Activated CD4-positive, alpha-beta memory T cell treated with anti-CD3 and anti-CD28 coated beads for 36 hours (primary cell): Measurements from ENCODE around the gene CDC16. TPM values are rescaled to one million over a fixed set of nuclear protein-coding genes. Genes with fewer than 3 reads are reported as not detected.
"Not testable (repeated sequence)": the region's sequence is repeated elsewhere in the genome, so short reads cannot be mapped to it uniquely, and the experiment has no call there.

Source experiments
- CTCF ChIA-PET: fragments of 350-600 bp; sonication (Branson Sonifier 250); formaldehyde crosslinking; loops from one replicate; lab custom pipeline; 2021; ENCODE audit warnings: antibody characterized with exemption, inconsistent platforms; lab: Charles Lee
- POLR2A ChIA-PET: fragments of 350-600 bp; sonication (Branson Sonifier 250); formaldehyde crosslinking; loops from one replicate; lab custom pipeline; 2021; ENCODE audit warnings: antibody characterized with exemption; lab: Charles Lee
- DNase-seq: peaks from one replicate; pipeline ENCODE4 v3.0.0-alpha.2; 2020
- H3K27ac Mint-ChIP-seq: one replicate; pipeline ENCODE4 v1.8.0; 2021; ENCODE audit warnings: mixed read lengths
- H3K27me3 Mint-ChIP-seq: one replicate; pipeline ENCODE4 v1.8.0; 2021; ENCODE audit warnings: mixed read lengths
- H3K36me3 Mint-ChIP-seq: one replicate; pipeline ENCODE4 v1.8.0; 2021; ENCODE audit warnings: mixed read lengths
- H3K4me1 Mint-ChIP-seq: one replicate; pipeline ENCODE4 v1.8.0; 2021; ENCODE audit warnings: low read depth, mixed read lengths
- H3K4me3 Mint-ChIP-seq: one replicate; pipeline ENCODE4 v1.8.0; 2021; ENCODE audit warnings: mild to moderate bottlenecking, mixed read lengths
- H3K9me3 Mint-ChIP-seq: one replicate; pipeline ENCODE4 v1.8.0; 2021; ENCODE audit warnings: mixed read lengths
- intact Hi-C: fragments of 100-400 bp; cut with micrococcal nuclease; formaldehyde crosslinking; loops from one replicate; pipeline ENCODE4 v1.15.1; 2023
- total RNA-seq, 2 experiments: library from RNA; stranded (reverse); gene quantifications; one replicate each; pipeline ENCODE4 v1.2.3, GENCODE V29; 2021

The CDC16 gene
- total RNA-seq, 2 experiments from 2014 or later = 63.1 to 69.8 TPM

DNA sequence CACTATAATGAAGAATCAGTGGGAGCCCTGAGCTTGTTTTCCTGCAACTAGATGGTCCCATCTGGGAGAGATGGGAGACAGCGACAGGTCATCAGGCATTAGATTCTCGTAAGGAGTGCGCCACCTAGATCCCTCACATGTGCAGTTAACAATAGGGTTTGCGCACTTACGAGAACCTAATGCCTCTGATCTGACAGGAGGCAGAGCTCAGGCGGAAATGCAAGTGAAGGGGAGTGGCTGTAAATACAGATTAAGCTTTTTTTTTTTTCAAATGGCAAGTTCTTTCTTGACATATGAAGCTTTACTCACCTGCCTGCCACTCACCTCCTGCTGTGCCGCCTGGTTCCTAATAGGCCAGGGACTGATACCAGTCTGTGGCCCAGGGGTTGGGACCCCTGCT is 14.4 kb downstream of the CDC16 start:
- POLR2A ChIA-PET = no interaction called here
- H3K9me3 Mint-ChIP-seq = no peaks in the 10 kb centered on the region
- peaks cover 56% of the 10 kb centered on the region for H3K36me3 Mint-ChIP-seq
- intact Hi-C loops = no loop called here
- no peak overlapping the region for H3K4me3 Mint-ChIP-seq
- no peak for DNase-seq
- peaks cover under 1% of the 10 kb centered on the region for H3K4me1 Mint-ChIP-seq
- H3K27ac Mint-ChIP-seq = no peak overlapping the region
- CTCF ChIA-PET = no interaction called here
- no peaks in the 10 kb centered on the region for H3K27me3 Mint-ChIP-seq

DNA sequence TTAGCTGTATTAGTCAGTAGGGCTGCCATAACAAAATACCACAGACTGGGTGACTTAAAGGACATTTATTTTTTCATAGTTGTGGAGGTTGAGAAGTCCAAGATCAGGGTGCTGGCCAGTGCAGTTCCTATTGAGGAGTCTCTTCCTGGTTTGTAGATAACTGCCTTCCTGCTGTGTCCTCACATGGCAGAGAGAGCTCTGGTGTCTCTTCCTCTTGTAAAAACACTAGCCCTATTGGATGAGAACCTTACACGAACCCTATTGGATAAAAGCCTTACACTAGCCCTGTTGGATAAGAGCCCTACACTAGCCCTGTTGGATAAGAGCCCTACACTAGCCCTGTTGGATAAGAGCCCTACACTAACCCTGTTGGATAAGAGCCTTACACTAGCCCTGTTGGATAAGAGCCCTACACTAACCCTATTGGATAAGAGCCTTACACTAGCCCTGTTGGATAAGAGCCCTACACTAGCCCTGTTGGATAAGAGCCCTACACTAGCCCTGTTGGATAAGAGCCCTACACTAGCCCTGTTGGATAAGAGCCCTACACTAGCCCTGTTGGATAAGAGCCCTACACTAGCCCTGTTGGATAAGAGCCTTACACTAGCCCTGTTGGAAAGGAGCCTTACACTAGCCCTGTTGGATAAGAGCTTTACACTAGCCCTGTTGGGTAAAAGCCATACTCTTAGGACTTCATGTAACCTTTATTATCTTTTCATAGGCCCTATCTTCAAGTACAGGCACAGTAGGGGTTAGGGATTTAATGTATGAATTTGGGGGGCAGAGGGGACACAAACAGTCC is 17.1 kb downstream of the CDC16 start:
- DNase-seq, CTCF ChIA-PET, H3K9me3 Mint-ChIP-seq, H3K27me3 Mint-ChIP-seq, intact Hi-C loops, H3K4me1 Mint-ChIP-seq, H3K27ac Mint-ChIP-seq, H3K4me3 Mint-ChIP-seq, POLR2A ChIA-PET: not testable (repeated sequence)
- H3K36me3 Mint-ChIP-seq = peaks cover 51% of the 10 kb centered on the region

DNA sequence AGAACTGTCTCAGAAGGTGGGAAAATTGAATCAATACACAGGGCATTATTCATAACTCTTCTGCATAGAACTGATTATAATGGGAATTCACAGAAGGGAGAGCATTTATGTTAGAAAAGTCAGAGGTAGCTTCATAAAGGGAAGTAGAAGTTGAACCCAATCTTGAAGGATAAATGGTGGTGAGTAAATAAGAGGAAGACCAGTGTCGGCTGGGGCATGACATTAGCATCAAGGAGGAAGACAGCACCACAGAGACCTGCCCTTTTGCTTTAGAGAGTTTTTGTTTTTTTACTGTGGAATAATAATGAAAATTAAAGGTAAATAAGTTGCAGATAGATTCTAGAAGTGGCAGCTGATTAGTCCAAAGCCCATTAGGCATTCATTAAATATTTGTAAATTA is 21.9 kb downstream of the CDC16 start:
- Mint-ChIP-seq H3K4me3 (no peak overlapping the region), H3K36me3 (peaks cover 49% of the 10 kb centered on the region), H3K27me3 (no peaks in the 10 kb centered on the region), H3K27ac (no peak overlapping the region), H3K4me1 (peaks cover 8% of the 10 kb centered on the region), H3K9me3 (no peaks in the 10 kb centered on the region)
- intact Hi-C loops = no loop called here
- ChIA-PET CTCF (no interaction called here), POLR2A (no interaction called here)
- DNase-seq = no peak

DNA sequence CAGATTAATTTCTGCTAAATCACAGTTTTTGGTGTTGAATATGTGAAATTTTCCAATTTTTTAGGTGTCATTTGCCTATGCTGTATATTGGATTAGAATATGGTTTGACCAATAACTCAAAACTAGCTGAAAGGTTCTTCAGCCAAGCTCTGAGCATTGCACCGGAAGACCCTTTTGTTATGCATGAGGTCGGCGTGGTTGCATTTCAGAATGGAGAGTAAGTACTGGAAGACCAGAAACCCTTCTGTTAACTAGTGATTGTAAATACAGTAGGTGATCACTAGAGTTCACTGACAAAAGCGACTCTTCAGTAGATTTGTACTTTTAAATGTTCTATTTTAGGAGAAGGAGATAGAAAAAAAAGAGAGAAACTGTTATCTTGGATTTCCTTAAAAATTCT is 22.3 kb downstream of the CDC16 start:
- Mint-ChIP-seq H3K4me1 (peaks cover 10% of the 10 kb centered on the region), H3K27ac (no peak overlapping the region), H3K9me3 (no peaks in the 10 kb centered on the region), H3K27me3 (no peaks in the 10 kb centered on the region), H3K36me3 (peaks cover 49% of the 10 kb centered on the region), H3K4me3 (no peak overlapping the region)
- intact Hi-C loops = no loop called here
- CTCF ChIA-PET = no interaction called here
- no peak for DNase-seq
- POLR2A ChIA-PET = no interaction called here

DNA sequence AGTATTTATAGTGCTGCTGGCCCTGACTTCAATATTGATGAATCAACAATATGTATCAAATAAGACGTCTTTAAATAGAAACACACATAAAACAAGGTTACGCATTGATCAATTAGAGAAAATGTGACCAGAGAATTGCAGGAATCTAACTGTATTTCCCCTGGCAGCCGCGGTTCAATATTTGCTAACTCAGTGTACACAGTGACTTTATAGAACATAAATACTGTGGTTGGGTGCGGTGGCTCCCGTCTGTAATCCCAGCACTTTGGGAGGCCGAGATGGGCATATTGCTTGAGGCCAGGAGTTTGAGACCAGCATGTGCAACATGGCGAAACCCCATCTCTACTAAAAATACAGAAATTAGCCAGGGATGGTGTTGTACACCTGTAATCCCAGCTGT is 23.9 kb downstream of the CDC16 start:
- Mint-ChIP-seq H3K27me3 (no peaks in the 10 kb centered on the region), H3K4me1 (peaks cover 21% of the 10 kb centered on the region), H3K36me3 (peaks cover 56% of the 10 kb centered on the region), H3K9me3 (no peaks in the 10 kb centered on the region), H3K4me3 (no peak overlapping the region), H3K27ac (no peak overlapping the region)
- POLR2A ChIA-PET = interaction anchor here (0.5 kb wide), 1 partner anchor 26 kb away, joined by 4 read pairs; no protein-coding TSS in a partner anchor
- DNase-seq = no peak
- CTCF ChIA-PET = interaction anchor here (1.4 kb wide), 1 partner anchor 22 kb away, joined by 4 read pairs; no protein-coding TSS in a partner anchor
- intact Hi-C loops = no loop called here

DNA sequence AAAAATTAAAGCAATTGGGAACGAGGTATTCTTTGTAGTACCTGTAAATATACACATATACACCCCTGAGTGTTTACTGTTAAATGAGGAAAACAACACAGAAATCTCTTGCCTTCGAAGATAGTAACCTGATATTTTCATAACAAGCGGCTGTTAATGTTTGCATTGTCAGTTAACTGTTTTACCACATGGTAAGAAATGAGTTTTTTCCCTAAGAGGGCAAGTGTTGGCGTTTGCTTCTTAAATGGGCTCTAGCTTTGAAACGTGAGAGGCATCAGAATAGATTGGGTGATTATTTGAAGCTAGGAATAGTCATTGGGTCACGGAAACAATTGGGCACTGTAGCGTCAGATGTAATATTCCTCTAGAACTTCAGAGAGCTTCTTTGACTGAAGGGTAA is 24.7 kb downstream of the CDC16 start:
- Mint-ChIP-seq H3K27me3 (no peaks in the 10 kb centered on the region), H3K9me3 (no peaks in the 10 kb centered on the region), H3K27ac (no peak overlapping the region), H3K4me1 (peaks cover 24% of the 10 kb centered on the region), H3K36me3 (peaks cover 54% of the 10 kb centered on the region), H3K4me3 (no peak overlapping the region)
- intact Hi-C loops = no loop called here
- DNase-seq = no peak
- CTCF ChIA-PET = no interaction called here
- POLR2A ChIA-PET = no interaction called here

DNA sequence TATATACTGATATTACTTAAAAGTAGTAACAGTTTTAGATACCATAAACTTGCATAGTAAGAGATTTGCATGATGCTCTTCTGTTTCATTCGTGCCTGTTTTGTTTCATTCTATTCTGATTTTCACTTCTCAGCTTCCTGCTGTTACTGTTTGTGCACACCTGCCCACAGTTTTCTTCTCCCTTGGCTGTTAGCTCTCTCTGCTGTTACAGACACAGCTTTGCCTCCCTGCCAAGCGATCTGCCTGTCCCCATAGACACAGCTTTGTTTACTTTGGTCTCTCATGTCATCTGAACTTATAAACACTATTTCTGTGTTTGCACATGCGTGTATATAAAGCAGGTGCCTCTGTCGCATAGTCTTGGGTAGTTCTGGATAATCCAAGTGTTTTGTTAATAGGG is 25.3 kb downstream of the CDC16 start:
- Mint-ChIP-seq H3K4me3 (no peak overlapping the region), H3K9me3 (no peaks in the 10 kb centered on the region), H3K36me3 (peaks cover 52% of the 10 kb centered on the region), H3K27me3 (no peaks in the 10 kb centered on the region), H3K27ac (no peak overlapping the region), H3K4me1 (peaks cover 24% of the 10 kb centered on the region)
- DNase-seq = no peak
- intact Hi-C loops = no loop called here
- ChIA-PET CTCF (no interaction called here), POLR2A (no interaction called here)

DNA sequence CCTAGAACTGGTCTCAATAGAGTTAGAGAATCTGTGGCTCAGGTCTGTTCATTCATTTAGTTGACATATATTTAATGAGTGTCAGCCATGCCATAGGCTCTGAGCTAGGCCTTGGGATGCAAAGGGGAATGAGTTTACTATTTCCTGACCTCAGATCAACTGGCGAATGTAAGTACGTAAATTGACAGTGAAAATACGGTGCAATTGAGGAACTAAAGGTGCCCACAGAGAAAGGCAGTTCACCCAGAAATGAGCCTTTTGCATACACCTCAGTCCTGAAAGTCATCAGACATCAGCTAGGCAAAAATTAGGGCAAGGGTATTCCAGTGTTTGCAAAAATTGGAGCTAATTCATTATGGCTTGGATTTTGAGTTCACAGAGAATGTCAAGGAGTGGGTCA is 26.1 kb downstream of the CDC16 start:
- no peak overlapping the region for H3K27ac Mint-ChIP-seq
- POLR2A ChIA-PET = no interaction called here

DNA sequence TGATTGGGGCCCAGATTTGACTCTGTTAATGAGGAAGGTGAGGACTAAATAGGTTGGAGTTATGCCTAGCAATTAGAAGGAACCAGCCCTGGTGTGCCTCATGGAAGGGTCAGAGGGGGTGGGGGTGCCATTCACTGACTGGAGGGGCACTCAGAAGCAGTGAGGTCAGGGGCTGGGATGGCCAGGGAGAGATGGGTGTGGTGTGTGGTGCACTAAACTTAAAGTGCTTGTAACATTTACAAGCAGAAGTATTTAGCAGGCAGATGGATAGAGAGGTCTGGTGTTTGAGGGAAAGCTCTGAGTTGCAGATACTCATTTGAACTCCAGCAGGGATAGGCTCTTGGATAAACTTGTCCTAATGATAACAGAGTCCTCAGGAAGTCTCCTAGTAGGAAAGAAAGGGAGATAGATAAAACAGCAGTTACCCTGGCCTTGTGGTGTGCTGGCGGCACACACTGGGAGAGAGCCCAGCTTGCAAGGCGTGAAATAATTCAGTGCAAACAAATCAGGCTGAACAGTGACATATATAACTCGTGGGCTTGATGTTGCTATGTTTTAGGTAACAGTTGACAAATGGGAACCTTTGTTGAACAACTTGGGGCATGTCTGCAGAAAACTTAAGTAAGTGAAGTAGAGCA is 26.8 kb downstream of the CDC16 start:
- no peak for DNase-seq
- ChIA-PET POLR2A (no interaction called here), CTCF (no interaction called here)
- H3K9me3 Mint-ChIP-seq = no peaks in the 10 kb centered on the region
- H3K27ac Mint-ChIP-seq = no peak overlapping the region
- no peak overlapping the region for H3K4me3 Mint-ChIP-seq
- H3K27me3 Mint-ChIP-seq = no peaks in the 10 kb centered on the region
- peaks cover 30% of the 10 kb centered on the region for H3K4me1 Mint-ChIP-seq
- intact Hi-C loops = no loop called here
- peaks cover 56% of the 10 kb centered on the region for H3K36me3 Mint-ChIP-seq

More for the DNA sequence above, 26.1 kb downstream of the CDC16 start:
- Mint-ChIP-seq H3K4me1 (peaks cover 25% of the 10 kb centered on the region), H3K9me3 (no peaks in the 10 kb centered on the region), H3K4me3 (no peak overlapping the region), H3K27me3 (no peaks in the 10 kb centered on the region), H3K36me3 (peaks cover 54% of the 10 kb centered on the region)
- intact Hi-C loops = no loop called here
- no peak for DNase-seq
- CTCF ChIA-PET = no interaction called here

DNA sequence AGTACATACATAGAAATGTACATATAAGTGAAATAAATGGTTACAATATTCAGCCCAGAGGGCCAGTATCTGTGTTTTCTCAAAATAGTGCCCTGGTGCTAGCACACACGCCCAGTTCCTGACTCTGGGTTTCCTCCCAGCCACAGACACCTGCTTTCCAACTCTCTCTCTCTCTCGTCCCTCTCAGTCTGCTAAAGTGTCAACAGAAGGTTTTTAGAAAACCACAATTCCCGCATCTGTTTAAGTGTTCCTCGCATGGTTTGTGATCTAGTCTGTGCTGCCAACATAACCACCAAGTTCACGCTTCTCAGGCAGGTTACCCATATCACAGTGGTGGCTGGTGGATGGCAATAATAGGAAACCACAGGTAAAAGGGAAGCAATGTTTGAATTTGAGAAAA is 28.9 kb downstream of the CDC16 start:
- intact Hi-C loops = no loop called here
- H3K27ac Mint-ChIP-seq = peak overlapping the region; percentile 71
- no peak for DNase-seq
- H3K27me3 Mint-ChIP-seq = no peaks in the 10 kb centered on the region
- ChIA-PET POLR2A (no interaction called here), CTCF (no interaction called here)
- H3K36me3 Mint-ChIP-seq = peaks cover 64% of the 10 kb centered on the region
- no peak overlapping the region for H3K4me3 Mint-ChIP-seq
- H3K4me1 Mint-ChIP-seq = peaks cover 42% of the 10 kb centered on the region
- no peaks in the 10 kb centered on the region for H3K9me3 Mint-ChIP-seq

DNA sequence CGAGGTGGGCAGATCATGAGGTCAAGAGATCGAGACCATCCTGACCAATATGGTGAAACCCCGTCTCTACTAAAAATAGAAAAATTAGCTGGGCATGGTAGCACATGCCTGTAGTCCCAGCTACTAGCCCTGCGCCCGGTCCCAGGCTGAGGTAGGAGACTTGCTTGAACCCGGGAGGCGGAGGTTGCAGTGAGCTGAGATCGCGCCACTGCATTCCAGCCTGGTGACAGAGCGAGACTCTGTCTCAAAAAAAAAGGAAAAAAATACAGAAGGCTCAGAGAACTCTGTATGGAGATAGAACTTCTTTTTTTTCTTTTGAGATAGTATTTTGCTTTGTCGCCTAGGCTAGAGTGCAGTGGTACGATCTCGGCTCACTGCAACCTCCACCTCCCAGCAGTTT is 29.6 kb downstream of the CDC16 start:
- H3K9me3 Mint-ChIP-seq, POLR2A ChIA-PET, DNase-seq, H3K4me3 Mint-ChIP-seq, CTCF ChIA-PET, intact Hi-C loops, H3K27me3 Mint-ChIP-seq, H3K27ac Mint-ChIP-seq: not testable (repeated sequence)
- Mint-ChIP-seq H3K4me1 (peaks cover 48% of the 10 kb centered on the region), H3K36me3 (peaks cover 67% of the 10 kb centered on the region)

DNA sequence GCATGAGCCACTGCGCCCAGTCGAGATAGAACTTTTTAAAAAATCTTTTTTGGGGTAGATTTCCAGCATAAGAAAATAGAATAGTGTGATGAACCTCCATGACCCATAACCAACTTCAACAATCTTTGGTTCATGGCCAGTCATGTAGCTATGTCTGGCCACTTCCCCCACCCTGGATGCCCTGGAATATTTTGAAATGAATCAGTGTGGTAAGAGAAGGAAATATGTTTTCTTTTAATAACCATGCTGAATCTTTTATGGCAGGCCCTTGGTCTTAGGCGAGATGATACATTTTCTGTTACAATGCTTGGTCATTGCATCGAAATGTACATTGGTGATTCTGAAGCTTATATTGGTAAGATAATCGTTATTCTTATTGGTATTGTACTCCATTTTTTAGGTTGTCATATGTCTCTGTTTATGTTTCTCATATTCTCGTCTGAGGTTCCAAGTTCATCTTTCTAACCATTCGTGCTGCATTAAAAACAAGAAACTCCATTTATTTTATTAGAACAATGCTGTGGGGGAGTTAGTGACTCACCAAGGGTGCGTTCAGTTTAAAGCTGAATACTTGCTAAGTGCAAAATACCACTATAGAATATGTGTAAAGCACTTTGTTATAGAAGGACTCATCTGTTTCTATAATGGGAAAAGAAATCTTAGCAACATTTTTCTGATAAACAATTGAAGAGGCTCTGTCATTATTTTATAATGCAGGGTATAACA is 30.4 kb downstream of the CDC16 start:
- CTCF ChIA-PET = interaction anchor here (1.3 kb wide), 1 partner anchor 77 kb away, joined by 4 read pairs; no protein-coding TSS in a partner anchor
- no peak overlapping the region for H3K27ac Mint-ChIP-seq
- DNase-seq = no peak

More for the DNA sequence above, 30.4 kb downstream of the CDC16 start:
- H3K4me3 Mint-ChIP-seq = no peak overlapping the region
- POLR2A ChIA-PET = no interaction called here
- intact Hi-C loops = no loop called here
- peaks cover 50% of the 10 kb centered on the region for H3K4me1 Mint-ChIP-seq
- peaks cover 63% of the 10 kb centered on the region for H3K36me3 Mint-ChIP-seq
- no peaks in the 10 kb centered on the region for H3K27me3 Mint-ChIP-seq
- no peaks in the 10 kb centered on the region for H3K9me3 Mint-ChIP-seq
